ENCODE data around the gene FNDC3B. TPM values are rescaled to one million over a fixed set of nuclear protein-coding genes. Genes with fewer than 3 reads are reported as not detected.

The FNDC3B gene
- total and polyA plus RNA-seq, 9 of the 15 experiments (the other 6 are each of a cell fraction or from before 2014, with no cell fraction given) = 7.0 to 35.8 (median 16.2) TPM

GRCh38 chr3:172138193-172138537 is 98.8 kb downstream of the FNDC3B start:
- CTCF ChIA-PET (ENCODE audit: low intra/inter-chr PET ratio) = no interaction called here
- Histone ChIP-seq H3K4me1 (replicated peaks in 1 of 2; ENCODE audit: control insufficient read depth in 2 of 2, insufficient read depth in 2 of 2, low read length in 2 of 2) (peaks cover 2 to 59% of the 10 kb centered on the region in 2 experiments; a peak in 4 of 5 replicates), H3K27ac (ENCODE audit: extremely low read depth, low read depth, low read length) (peak overlapping the region; percentile 68), H3K79me2 (ENCODE audit: control insufficient read depth, insufficient read depth, low read length) (peaks cover 66% of the 10 kb centered on the region), H3K4me2 (ENCODE audit: insufficient read depth, low read length) (no peak overlapping the region), H3K9me3 (replicated peaks; ENCODE audit: control insufficient read depth, insufficient read depth, low read depth, low read length) (no peaks in the 10 kb centered on the region), H3K9me1 (ENCODE audit: control insufficient read depth, insufficient read depth, low read length) (peaks cover 3% of the 10 kb centered on the region), H2AFZ (ENCODE audit: low read depth, low read length) (no peak overlapping the region), H3K9ac (ENCODE audit: insufficient read depth in 1 of 2, low read depth in 2 of 2, low read length in 2 of 2) (no peak overlapping the region), H3K4me3 (no peak overlapping the region), H3K36me3 (ENCODE audit: control insufficient read depth, insufficient read depth, low read length) (peaks cover 21% of the 10 kb centered on the region), H3K27me3 (ENCODE audit: control insufficient read depth in 2 of 2, insufficient read depth in 2 of 2, low read length in 2 of 2) (no peaks in the 10 kb centered on the region), H4K20me1 (replicated peaks; ENCODE audit: control insufficient read depth, insufficient read depth, low read length) (no peaks in the 10 kb centered on the region)
- FAIRE-seq (no peak), DNase-seq (ENCODE audit: extremely low read depth in 1 of 4, low spot score in 3 of 4) (no peak), ATAC-seq (peak; percentile 18)
- POLR2A ChIA-PET = interaction anchor here (1.0 to 1.2 kb wide), 3 partner anchors 8 to 84 kb away, joined by 3 to 5 read pairs (median 4); no protein-coding TSS in a partner anchor
- WGBS (ENCODE audit: insufficient coverage, low coverage, missing lambda C conversion rate) = 63% methylated on average over 3 of the region's 3 CpGs
- in situ Hi-C loops (cut with MboI) = no loop called here
- no peak for TF ChIP-seq NFRKB (IDR thresholded peaks at IDR 0.05; ENCODE audit: low read depth)
- no peak for TF ChIP-seq ZNF124 (CRISPR knock-in tag; IDR thresholded peaks at IDR 0.05)
- TF ChIP-seq ZNF165 (CRISPR knock-in tag; IDR thresholded peaks at IDR 0.05; ENCODE audit: borderline replicate concordance) = no peak
- no peak for TF ChIP-seq E2F6 (IDR thresholded peaks at IDR 0.05; ENCODE audit: borderline replicate concordance in 1 of 2, extremely low read depth in 1 of 2, insufficient read depth in 1 of 2, insufficient read length in 1 of 2, low read depth in 1 of 2, low read length in 1 of 2, poor library complexity in 1 of 2, severe bottlenecking in 1 of 2)
- TF ChIP-seq CXXC5 (CRISPR knock-in tag; IDR thresholded peaks at IDR 0.05) = no peak
- no peak for TF ChIP-seq ZNF12 (CRISPR knock-in tag; IDR thresholded peaks at IDR 0.05)
- no peak for TF ChIP-seq KLF10 (CRISPR knock-in tag; IDR thresholded peaks at IDR 0.05)
- no peak for TF ChIP-seq JUNB (CRISPR knock-in tag; conservative IDR thresholded peaks at IDR 0.05)
- no TSS peak for BruUV-seq (replicated peaks)
- intact Hi-C loops (cut with micrococcal nuclease) = no loop called here
